ENCODE measurements around the gene TGFB3. TPM values are rescaled to one million over a fixed set of nuclear protein-coding genes. Genes with fewer than 3 reads are reported as not detected.

Gene TGFB3
- total and polyA plus RNA-seq, 2 of the 13 experiments (the other 11 are each of a cell fraction or from before 2014, with no cell fraction given): 1.4 to 2.5 TPM

DNA sequence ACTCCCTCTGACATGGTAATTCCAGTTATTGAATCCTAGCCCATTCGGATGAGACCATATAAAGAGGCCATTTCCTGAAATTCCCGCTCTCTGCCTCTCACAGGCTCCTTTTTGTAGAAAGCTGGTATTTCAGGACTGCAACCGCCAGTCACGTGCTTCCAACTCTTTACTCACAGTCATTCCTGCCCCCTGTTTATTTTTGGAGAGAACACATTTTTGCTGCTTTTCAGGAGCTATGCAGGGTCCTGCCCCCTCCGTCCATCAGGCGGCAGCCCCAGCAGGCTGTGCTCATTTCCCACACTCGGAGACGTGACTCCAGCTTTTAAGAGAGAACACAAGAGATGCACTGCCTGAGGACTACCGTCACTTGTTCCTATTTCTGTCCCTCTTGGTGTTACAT is 30.6 kb upstream of the TGFB3 start:
- BruUV-seq (replicated peaks): no TSS peak
- no peaks in the 10 kb centered on the region for H4K20me1 ChIP-seq (ENCODE audit: insufficient read depth, low read length)
- H3K27me3 ChIP-seq (ENCODE audit: control insufficient read depth in 1 of 2, insufficient read depth in 2 of 2, low read length in 2 of 2): no peaks in the 10 kb centered on the region; a peak in 2 of 5 replicates
- H2AFZ ChIP-seq (ENCODE audit: low read length): no peak overlapping the region
- TF ChIP-seq, protein P1, sequence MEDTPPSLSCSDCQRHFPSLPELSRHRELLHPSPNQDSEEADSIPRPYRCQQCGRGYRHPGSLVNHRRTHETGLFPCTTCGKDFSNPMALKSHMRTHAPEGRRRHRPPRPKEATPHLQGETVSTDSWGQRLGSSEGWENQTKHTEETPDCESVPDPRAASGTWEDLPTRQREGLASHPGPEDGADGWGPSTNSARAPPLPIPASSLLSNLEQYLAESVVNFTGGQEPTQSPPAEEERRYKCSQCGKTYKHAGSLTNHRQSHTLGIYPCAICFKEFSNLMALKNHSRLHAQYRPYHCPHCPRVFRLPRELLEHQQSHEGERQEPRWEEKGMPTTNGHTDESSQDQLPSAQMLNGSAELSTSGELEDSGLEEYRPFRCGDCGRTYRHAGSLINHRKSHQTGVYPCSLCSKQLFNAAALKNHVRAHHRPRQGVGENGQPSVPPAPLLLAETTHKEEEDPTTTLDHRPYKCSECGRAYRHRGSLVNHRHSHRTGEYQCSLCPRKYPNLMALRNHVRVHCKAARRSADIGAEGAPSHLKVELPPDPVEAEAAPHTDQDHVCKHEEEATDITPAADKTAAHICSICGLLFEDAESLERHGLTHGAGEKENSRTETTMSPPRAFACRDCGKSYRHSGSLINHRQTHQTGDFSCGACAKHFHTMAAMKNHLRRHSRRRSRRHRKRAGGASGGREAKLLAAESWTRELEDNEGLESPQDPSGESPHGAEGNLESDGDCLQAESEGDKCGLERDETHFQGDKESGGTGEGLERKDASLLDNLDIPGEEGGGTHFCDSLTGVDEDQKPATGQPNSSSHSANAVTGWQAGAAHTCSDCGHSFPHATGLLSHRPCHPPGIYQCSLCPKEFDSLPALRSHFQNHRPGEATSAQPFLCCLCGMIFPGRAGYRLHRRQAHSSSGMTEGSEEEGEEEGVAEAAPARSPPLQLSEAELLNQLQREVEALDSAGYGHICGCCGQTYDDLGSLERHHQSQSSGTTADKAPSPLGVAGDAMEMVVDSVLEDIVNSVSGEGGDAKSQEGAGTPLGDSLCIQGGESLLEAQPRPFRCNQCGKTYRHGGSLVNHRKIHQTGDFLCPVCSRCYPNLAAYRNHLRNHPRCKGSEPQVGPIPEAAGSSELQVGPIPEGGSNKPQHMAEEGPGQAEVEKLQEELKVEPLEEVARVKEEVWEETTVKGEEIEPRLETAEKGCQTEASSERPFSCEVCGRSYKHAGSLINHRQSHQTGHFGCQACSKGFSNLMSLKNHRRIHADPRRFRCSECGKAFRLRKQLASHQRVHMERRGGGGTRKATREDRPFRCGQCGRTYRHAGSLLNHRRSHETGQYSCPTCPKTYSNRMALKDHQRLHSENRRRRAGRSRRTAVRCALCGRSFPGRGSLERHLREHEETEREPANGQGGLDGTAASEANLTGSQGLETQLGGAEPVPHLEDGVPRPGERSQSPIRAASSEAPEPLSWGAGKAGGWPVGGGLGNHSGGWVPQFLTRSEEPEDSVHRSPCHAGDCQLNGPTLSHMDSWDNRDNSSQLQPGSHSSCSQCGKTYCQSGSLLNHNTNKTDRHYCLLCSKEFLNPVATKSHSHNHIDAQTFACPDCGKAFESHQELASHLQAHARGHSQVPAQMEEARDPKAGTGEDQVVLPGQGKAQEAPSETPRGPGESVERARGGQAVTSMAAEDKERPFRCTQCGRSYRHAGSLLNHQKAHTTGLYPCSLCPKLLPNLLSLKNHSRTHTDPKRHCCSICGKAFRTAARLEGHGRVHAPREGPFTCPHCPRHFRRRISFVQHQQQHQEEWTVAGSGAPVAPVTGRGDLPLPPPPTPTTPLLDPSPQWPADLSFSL (CRISPR knock-in tag; IDR thresholded peaks at IDR 0.05): no peak
- TF ChIP-seq RBM39 (IDR thresholded peaks at IDR 0.05; ENCODE audit: low read depth, low read length, poor library complexity, severe bottlenecking): no peak
- TF ChIP-seq, protein P2, sequence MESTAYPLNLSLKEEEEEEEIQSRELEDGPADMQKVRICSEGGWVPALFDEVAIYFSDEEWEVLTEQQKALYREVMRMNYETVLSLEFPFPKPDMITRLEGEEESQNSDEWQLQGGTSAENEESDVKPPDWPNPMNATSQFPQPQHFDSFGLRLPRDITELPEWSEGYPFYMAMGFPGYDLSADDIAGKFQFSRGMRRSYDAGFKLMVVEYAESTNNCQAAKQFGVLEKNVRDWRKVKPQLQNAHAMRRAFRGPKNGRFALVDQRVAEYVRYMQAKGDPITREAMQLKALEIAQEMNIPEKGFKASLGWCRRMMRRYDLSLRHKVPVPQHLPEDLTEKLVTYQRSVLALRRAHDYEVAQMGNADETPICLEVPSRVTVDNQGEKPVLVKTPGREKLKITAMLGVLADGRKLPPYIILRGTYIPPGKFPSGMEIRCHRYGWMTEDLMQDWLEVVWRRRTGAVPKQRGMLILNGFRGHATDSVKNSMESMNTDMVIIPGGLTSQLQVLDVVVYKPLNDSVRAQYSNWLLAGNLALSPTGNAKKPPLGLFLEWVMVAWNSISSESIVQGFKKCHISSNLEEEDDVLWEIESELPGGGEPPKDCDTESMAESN (CRISPR knock-in tag; conservative IDR thresholded peaks at IDR 0.05): no peak
- TF ChIP-seq ZNF672 (CRISPR knock-in tag; IDR thresholded peaks at IDR 0.05): no peak
- TF ChIP-seq XBP1 (CRISPR knock-in tag; IDR thresholded peaks at IDR 0.05): no peak
- TF ChIP-seq GTF3A (CRISPR knock-in tag; conservative IDR thresholded peaks at IDR 0.05): no peak
- no peak for TF ChIP-seq SKI (IDR thresholded peaks at IDR 0.05; ENCODE audit: partially characterized antibody)
- TF ChIP-seq, protein P3, sequence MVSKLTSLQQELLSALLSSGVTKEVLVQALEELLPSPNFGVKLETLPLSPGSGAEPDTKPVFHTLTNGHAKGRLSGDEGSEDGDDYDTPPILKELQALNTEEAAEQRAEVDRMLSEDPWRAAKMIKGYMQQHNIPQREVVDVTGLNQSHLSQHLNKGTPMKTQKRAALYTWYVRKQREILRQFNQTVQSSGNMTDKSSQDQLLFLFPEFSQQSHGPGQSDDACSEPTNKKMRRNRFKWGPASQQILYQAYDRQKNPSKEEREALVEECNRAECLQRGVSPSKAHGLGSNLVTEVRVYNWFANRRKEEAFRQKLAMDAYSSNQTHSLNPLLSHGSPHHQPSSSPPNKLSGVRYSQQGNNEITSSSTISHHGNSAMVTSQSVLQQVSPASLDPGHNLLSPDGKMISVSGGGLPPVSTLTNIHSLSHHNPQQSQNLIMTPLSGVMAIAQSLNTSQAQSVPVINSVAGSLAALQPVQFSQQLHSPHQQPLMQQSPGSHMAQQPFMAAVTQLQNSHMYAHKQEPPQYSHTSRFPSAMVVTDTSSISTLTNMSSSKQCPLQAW (CRISPR knock-in tag; IDR thresholded peaks at IDR 0.05): no peak
- no peaks in the 10 kb centered on the region for H3K79me2 ChIP-seq (ENCODE audit: insufficient read depth, low read length)
- POLR2A ChIA-PET: no interaction called here
- no peak overlapping the region for H3K4me3 ChIP-seq (replicated peaks in 1 of 3; ENCODE audit: insufficient read depth in 1 of 3, low read depth in 2 of 3, low read length in 3 of 3)
- no peaks in the 10 kb centered on the region for H3K9me3 ChIP-seq (ENCODE audit: low read length)
- no peak for DNase-seq (ENCODE audit: low spot score)
- WGBS (ENCODE audit: low lambda C conversion rate): 74% methylated on average over 9 of the region's 9 CpGs
- H3K9ac ChIP-seq (ENCODE audit: insufficient read depth, low read depth, low read length): no peak overlapping the region
- H3K27ac ChIP-seq (ENCODE audit: extremely low read length, insufficient read depth, low read length): no peak overlapping the region
- ATAC-seq: no peak
- CTCF ChIA-PET (ENCODE audit: low intra/inter-chr PET ratio, low total read pairs): no interaction called here
- no peaks in the 10 kb centered on the region for H3K36me3 ChIP-seq (replicated peaks in 1 of 2; ENCODE audit: control insufficient read depth in 1 of 2, insufficient read depth in 2 of 2, low read length in 2 of 2)
- in situ Hi-C loops (cut with HindIII; ENCODE audit: extremely low pct_ligation_motif_present, low pct_unique_long_range_greater_than_20kb) (no loop called here), intact Hi-C loops (cut with micrococcal nuclease; ENCODE audit: unreplicated experiment) (no loop called here)
- no peaks in the 10 kb centered on the region for H3K4me1 ChIP-seq (ENCODE audit: insufficient read depth, low read length)
- no peak overlapping the region for H3K4me2 ChIP-seq (ENCODE audit: low read depth, low read length)
- no peak for FAIRE-seq
